GM18873 (cell line): ENCODE data around the gene SV2C.
A peak's percentile ranks its signal among the peaks of the same experiment; 100 is the strongest.
"Not testable (repeated sequence)": the region's sequence is repeated elsewhere in the genome, so short reads cannot be mapped to it uniquely, and the experiment has no call there.

Experiments
- ATAC-seq: cut with Tn5 transposase; IDR thresholded peaks from one replicate; pipeline ENCODE4 v1.9.1; 2021; ENCODE audit warnings: mild to moderate bottlenecking, moderate library complexity, moderate number of reproducible peaks; ENCODE audit not compliant: unreplicated experiment, low FRiP score

Gene SV2C

GRCh38 chr5:76290321-76290757, 207.2 kb downstream of the SV2C start:
- ATAC-seq: no peak

- ATAC-seq: no peak
These were observed 208.3 kb downstream of the SV2C start for GRCh38 chr5:76291305-76292077.

GRCh38 chr5:76292620-76293322, 209.6 kb downstream of the SV2C start:
- peak; percentile 81 for ATAC-seq

DNA sequence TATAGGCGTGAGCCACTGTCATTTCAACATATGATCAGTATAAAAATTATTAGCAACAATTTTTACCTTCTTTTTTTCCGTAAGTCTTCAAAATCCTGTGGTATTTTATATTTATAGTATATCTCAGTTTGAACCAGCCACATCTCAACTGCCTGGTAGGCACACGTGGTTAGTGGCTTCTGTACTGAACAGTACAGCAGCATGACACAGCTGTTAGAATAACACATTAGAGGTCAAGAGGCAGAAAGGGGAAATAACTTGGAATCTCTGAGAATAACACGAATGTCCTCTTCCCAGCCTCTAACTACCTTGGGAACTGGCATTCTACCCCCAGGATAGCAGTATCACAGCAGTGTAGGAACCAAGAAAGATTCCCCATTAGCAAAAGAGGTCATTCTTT, 211.4 kb downstream of the SV2C start:
- ATAC-seq: no peak

DNA sequence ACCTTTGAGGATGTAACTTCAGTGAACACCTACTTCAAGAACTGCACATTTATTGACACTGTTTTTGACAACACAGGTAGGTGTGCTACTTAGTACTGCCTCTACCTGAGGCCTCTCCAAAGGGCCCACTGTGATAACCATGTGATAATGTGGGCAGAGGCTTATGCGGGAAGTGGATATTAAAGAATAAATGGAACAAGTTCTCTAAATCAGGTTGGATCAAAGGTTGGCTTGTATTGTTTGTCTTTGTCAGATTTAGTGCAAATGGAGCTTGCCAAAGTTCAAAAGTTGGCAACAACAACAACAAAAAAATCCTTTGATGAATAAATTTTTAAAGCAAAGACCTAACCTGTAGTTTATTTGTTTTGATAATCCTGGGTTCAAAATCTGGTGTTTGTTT, 215.7 kb downstream of the SV2C start:
- no peak for ATAC-seq

GRCh38 chr5:76299592-76299991, 216.4 kb downstream of the SV2C start:
- no peak for ATAC-seq

DNA sequence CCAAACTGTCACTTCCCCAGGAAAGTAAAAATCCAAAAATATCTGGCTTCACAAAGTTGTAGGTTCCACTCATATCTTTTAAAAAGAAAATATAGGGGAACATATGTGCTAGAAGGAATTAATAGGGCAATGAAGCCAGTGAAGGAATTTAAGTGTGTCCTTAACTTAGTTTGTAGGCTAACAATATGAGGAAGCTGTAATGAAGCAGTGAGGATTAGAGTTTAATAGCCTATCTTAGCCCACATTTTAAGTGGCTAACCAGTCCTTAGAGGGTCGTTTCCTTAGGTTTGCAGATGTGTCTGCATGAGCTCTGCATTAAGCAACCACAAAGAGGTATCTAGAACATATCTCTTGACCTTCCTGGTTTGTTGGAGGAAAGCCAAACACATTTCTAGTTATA, 218.7 kb downstream of the SV2C start:
- ATAC-seq: not testable (repeated sequence)

DNA sequence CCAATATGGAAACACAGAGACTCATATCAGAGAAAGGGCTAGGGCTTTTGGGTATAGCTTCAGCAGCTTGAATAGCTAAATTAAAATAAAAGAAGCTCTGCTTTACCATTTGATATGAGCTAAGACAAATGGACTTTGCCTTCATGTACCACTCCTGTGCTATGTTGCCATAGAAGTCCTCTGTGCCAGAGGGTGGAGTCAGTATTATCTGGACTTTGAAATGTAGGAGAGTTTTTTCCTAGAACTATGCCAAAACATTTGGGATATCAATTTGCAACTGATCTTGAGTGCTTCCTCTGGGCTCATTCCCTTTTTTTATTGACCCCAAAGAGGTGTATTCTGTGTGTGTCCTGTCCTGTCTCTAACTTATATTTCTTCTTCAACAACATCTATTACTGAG, 219.5 kb downstream of the SV2C start:
- ATAC-seq: not testable (repeated sequence)

- ATAC-seq: no peak
These were observed 220.7 kb downstream of the SV2C start for GRCh38 chr5:76303921-76304320.

DNA sequence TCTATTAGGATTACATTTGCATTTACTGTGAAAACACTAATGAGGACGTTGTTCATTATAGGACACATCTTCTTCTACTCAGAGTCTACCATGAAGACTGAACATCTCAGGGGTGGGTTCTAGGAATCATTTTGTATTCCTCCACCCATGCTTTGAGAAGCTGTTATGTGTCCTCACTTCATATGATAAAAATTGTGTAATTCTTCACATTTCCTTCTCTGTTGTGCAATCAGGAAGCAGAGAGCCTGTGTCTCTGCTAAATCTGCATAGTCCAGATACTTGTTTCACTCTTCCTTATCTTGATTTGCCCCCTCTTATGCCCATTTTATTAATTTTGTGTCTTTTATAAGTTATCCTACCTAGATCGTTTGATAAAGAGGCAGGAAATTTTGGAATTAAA, 222.1 kb downstream of the SV2C start:
- ATAC-seq: no peak

- no peak for ATAC-seq
These were observed 222.6 kb downstream of the SV2C start for GRCh38 chr5:76305775-76306174.

- ATAC-seq: no peak
These were observed 227.0 kb downstream of the SV2C start for GRCh38 chr5:76310208-76310607.

- ATAC-seq: no peak
These were observed 229.6 kb downstream of the SV2C start for GRCh38 chr5:76312783-76313182.

- no peak for ATAC-seq
These were observed 231.5 kb downstream of the SV2C start for GRCh38 chr5:76314643-76315042.

DNA sequence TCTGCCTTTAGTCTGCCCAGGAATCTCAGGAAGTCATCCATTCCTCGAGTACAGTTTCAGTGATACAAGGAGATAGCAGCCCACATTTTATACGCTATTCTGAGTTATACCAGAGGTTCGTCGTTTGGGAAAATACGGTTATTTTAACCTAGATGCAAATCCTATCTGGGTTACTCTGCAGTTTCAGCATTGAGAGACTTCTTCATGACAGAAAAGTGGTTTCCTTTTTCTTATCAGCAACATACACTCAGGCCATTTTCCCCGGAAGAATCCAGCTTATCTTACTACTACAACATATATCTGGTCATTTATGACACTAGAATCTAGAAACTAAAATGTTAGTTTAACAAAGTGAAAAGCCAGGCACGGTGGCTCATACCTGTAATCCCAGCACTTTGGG, 236.5 kb downstream of the SV2C start:
- no peak for ATAC-seq

DNA sequence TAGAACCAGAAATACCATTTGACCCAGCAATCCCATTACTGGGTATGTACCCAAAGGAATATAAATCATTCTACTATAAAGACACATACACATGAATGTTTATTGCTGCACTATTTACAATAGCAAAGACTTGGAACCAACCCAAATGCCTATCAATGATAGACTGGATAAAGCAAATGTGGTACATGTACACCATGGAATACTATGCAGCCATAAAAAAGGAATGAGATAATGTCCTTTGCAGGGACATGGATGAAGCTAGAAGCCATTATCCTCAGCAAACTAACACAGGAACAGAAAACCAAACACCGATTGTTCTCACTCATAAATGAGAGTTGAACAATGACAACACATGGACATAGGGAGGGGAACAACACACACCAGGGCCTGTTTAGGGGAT, 240.3 kb downstream of the SV2C start:
- not testable (repeated sequence) for ATAC-seq

DNA sequence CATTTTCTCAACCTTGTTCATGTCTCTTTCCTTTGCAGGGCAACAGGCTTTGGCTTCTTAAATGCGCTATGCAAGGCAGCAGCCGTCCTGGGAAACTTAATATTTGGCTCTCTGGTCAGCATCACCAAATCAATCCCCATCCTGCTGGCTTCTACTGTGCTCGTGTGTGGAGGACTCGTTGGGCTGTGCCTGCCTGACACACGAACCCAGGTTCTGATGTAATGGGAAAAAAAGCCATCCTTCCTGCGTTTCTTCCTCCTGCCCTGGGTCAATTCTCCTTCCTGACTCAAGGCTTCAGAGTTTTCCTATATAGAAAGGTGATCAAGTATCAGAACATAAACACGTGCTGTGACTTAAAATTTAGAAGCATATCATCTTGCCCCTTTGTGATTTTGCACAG, 242.1 kb downstream of the SV2C start:
- ATAC-seq: no peak

DNA sequence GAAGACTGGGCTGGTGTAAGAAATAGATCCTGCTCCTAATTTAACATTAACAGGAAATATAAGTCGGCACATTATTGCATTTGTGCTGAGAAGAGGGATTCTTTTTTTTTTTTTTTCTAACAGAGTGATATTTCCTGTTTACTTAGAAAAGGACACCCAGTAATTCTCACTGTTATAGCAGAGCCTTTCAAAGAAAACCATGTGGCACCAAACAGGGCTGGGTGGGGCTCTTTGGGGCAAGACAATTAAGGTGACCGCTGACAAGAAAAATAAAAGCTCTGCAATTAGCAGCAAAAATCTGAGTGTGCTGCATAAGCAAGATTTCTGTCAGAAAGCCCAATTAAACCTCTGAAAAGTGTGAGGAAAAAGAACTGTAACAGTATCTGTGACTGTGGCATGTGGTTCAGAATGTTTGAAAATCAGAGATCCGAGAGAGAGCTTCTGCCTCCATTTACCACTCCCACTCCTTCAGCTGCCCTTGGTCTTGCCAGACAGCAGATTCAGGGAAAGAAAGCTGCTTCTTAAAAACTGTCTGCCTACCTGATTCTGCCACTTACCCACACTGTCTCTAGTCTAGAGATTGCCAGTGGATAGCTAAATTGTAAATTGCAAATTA, 242.8 kb downstream of the SV2C start:
- no peak for ATAC-seq

DNA sequence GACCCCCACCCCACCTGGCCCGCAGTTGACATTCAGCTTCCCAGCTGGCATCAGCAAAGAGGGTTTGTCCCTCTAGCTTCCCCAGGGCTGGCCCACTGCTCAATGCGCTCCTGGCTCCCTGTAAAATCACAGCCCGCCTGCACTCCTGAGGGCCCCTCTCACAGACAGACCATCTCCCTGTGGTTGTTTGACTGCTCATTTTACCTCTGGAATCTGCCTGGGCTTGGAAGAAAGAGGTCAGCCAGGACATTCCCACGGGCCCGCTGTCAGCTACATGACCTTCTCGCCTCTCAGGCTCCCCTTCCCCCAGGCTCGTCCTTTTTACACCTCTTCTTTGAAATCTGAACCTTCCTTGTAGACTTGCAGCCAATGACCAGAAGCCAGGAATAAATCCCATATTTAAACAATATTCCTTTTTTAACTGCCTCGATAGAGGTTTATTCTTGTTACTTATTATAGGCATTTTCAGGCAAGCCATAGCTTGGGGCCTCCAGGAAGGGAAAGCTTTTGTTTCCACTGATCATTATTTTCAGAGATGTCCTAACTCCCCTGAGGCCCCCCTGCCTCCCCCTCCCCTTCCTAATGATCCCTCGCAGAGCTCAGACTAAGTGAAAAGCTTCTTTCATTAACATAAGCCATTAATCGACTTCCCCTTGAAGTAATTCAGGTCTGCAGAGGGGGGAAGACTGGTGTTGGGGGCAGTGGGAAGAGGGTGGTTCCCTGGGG, 243.6 kb downstream of the SV2C start:
- no peak for ATAC-seq

- ATAC-seq: no peak
These were observed 246.2 kb downstream of the SV2C start for GRCh38 chr5:76329346-76329745.

DNA sequence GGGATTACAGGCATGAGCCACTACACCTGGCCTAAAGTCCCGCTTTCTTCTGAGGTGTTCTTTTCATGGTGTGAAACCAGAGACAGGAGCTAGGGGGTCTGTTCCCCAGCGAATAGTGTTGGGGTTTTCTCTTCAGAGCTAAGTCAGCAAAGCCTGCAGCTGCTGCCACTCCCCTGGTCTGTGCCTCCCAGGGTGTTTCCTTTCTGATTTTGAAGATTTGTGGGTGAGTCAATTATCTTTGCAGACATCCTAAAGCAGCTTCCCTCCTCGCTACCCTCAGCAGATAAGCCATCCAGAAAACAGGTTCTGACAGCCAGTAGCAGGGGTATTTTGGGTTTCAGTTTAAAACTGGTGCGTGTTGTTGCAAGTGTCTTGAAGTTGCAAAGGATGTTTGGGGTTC, 247.9 kb downstream of the SV2C start:
- no peak for ATAC-seq
